ENCODE data around the gene SPATS2L. TPM values are rescaled to one million over a fixed set of nuclear protein-coding genes. Genes with fewer than 3 reads are reported as not detected.
A peak's percentile ranks its signal among the peaks of the same experiment; 100 is the strongest.

SPATS2L gene
- total RNA-seq, 2 experiments from 2014 or later, result 53.9 to 56.7 TPM

DNA sequence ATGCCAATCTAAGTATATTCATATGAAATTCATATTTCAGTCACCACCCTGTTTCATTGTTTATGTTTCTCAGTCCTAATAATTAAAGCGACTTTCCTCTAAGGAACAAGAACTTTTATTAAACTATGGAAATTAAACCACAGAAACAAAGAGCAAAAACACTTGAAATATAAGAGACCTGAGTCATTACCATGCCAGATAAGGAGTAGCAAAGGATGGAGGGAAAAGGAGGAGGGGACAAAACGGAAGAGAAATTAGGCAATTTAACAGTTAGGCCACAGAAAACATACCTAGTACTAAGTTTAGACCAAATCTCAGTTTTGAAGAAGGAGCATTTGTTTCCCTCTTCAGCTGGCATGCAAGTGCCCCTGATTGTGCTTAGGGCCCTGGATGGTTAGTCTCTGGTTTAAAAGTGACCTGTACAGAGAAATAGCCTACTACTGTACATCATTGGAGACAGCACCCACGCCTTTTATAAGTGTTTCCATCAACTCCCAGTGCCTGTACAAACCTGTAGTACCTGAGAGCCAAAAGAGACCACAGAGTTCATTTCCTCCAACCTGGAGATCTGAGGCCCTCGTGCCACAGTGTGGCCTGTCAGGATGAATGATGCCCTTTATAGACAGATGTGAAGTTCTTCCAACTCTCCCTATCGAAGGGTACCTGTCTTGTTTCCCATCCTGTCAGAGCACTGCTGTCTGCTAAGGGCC, 74.5 kb downstream of the SPATS2L start:
- ChIA-PET CTCF (no interaction called here), POLR2A (no interaction called here)
- H3K27me3 Mint-ChIP-seq, result no peaks in the 10 kb centered on the region
- DNase-seq, result no peak
- peaks cover 81% of the 10 kb centered on the region for H3K4me1 Mint-ChIP-seq
- peaks cover 5% of the 10 kb centered on the region for H3K9me3 Mint-ChIP-seq
- no peak overlapping the region for H3K4me3 Mint-ChIP-seq
- peak overlapping the region; percentile 60 for H3K27ac Mint-ChIP-seq
- H3K36me3 Mint-ChIP-seq (ENCODE audit: low read depth), result peaks cover 16% of the 10 kb centered on the region

DNA sequence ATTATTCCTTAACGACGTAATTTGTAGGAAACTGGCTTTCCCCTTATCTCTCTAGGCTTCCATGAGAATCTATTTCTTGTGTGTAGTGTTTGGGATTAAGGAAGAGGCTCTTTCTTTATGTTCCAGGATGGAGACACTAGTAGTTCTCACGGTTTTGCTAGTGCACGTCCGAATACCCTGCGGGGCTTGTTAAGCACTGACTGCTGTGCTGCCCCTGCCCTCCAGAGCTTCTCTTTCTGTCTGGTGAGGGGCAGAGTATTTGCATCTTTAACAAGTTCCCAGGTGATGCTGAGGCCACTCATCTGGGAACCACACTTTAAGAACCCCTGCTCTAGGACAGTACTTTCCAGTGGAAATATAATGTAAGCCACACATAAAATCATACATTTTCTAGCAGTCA, 76.4 kb downstream of the SPATS2L start:
- Mint-ChIP-seq H3K27ac (peak overlapping the region; percentile 97), H3K4me3 (no peak overlapping the region), H3K27me3 (no peaks in the 10 kb centered on the region), H3K36me3 (ENCODE audit: low read depth) (peaks cover 26% of the 10 kb centered on the region), H3K9me3 (peaks cover 5% of the 10 kb centered on the region), H3K4me1 (peaks cover 64% of the 10 kb centered on the region)
- ChIA-PET POLR2A (no interaction called here), CTCF (interaction anchor here (1.4 to 1.6 kb wide), 2 partner anchors 8 to 24 kb away, joined by 4 to 5 read pairs; no protein-coding TSS in a partner anchor)
- no peak for DNase-seq

DNA sequence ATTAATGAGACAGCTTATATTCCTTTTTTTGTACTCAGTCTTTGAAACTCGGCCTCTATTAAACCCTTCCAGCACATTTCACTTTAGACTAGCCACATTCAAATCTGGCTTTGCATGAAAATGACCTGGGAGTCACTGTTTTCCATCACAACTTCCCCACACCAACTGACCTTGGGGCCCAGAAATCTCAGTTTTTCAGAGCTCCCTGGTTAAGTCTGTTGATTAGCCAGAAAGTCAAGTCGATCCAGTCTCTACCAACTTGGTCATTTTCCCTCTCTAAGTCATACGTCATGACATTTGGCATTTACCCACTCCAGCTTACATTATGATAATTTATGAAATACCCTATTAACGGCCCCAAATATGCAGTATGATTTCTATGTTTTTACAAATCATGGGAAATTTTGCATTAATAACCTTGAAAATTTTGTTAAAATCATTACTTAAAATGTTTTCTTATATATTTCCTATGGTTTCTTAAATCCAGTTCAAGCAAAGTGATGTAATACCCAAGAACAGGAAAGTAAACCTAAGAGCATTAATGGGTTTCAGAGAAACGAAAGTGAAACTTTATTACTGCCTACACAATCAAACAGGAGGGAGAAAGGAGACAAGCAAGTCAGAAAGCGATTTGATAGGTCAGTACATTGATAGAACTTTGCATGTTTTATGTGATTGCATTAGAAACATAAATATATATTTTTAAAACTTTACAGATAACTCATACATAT, 77.1 kb downstream of the SPATS2L start:
- Mint-ChIP-seq H3K27me3 (no peaks in the 10 kb centered on the region), H3K36me3 (ENCODE audit: low read depth) (peaks cover 31% of the 10 kb centered on the region), H3K9me3 (peaks cover 5% of the 10 kb centered on the region), H3K27ac (peak overlapping the region; percentile 97), H3K4me1 (peaks cover 58% of the 10 kb centered on the region), H3K4me3 (peak overlapping the region; percentile 54)
- ChIA-PET CTCF (interaction anchor here (1.0 to 1.6 kb wide), 3 partner anchors 9 to 32 kb away, joined by 3 to 5 read pairs (median 4); no protein-coding TSS in a partner anchor), POLR2A (no interaction called here)
- no peak for DNase-seq

DNA sequence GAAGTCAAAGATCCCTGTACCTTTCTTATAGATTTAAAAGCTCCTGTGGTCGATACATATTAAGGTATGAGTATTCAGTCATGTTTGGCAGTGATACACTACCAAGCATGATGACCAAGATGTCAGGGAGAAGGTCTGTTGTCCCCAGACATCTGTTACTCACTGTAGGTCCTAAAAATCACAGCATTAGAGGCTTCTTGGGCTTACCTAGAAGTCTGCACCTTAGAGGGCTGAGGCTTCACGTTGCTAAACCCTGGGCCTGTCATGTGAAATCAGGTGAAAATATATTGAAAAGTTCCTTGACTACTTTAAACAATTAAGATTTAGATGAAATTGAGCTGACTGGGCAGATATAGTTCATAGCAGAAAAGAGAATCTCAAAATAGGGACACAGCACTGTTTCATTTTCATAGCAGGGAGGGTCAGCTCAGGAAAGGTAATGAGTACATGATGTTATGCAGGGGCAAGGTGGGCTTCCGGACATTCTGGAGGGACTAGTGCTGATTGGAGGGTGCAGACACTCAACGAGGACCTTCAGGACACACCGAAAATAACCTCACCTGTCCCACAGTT, 78.7 kb downstream of the SPATS2L start:
- H3K36me3 Mint-ChIP-seq (ENCODE audit: low read depth), result peaks cover 45% of the 10 kb centered on the region
- H3K4me1 Mint-ChIP-seq, result peaks cover 44% of the 10 kb centered on the region
- DNase-seq, result no peak
- H3K9me3 Mint-ChIP-seq, result peaks cover 5% of the 10 kb centered on the region
- H3K27me3 Mint-ChIP-seq, result no peaks in the 10 kb centered on the region
- peak overlapping the region; percentile 88 for H3K27ac Mint-ChIP-seq
- ChIA-PET CTCF (interaction anchor here (0.9 to 1.3 kb wide), 3 partner anchors 10 to 13 kb away, joined by 3 to 5 read pairs (median 3); no protein-coding TSS in a partner anchor), POLR2A (no interaction called here)
- H3K4me3 Mint-ChIP-seq, result peak overlapping the region; percentile 67

DNA sequence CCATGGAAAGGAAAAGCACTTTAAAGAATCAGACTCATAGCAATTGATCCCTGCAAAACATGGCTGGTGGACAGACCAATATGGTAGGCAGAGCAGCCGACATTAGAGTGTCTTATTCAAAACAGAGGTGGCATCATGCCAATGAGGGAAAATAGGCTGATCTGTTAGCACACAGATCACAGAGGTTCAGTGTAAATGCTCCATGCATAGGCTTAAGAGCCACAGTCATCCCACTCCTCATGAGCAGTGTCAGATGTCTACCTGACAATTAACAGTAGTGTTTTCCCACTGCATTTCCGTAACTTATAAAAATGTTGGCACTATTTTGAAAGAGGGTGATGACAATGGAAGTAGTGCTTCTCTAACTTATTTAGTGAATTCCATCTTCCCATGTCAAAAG, 86.7 kb downstream of the SPATS2L start:
- H3K4me1 Mint-ChIP-seq, result peaks cover 4% of the 10 kb centered on the region
- no peak for DNase-seq
- H3K27me3 Mint-ChIP-seq, result no peaks in the 10 kb centered on the region
- no peak overlapping the region for H3K27ac Mint-ChIP-seq
- ChIA-PET POLR2A (interaction anchor here (0.6 kb wide), 1 partner anchor 320 kb away, joined by 4 read pairs; no protein-coding TSS in a partner anchor), CTCF (interaction anchor here (1.4 kb wide), 1 partner anchor 11 kb away, joined by 4 read pairs; no protein-coding TSS in a partner anchor)
- peaks cover 2% of the 10 kb centered on the region for H3K9me3 Mint-ChIP-seq
- H3K4me3 Mint-ChIP-seq, result no peak overlapping the region
- H3K36me3 Mint-ChIP-seq (ENCODE audit: low read depth), result peaks cover 49% of the 10 kb centered on the region

DNA sequence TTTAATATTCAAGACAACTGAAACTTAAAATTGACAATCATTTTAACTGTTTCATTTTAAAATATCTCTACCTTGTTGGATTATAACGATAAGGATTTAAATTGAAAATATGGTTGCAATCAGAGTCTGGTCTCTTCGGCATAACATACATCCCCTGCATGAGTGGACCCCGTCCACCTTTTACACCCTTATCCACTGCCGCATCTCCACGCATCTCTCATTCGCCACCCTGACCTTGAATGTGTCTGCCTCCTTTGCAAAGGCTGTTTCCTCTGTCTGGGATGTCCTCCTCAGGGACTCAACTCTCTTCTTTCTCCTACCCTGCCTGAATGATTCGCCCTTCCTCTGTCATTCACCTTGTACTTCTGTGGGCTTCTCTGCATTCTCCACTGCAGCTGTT, 87.6 kb downstream of the SPATS2L start:
- ChIA-PET CTCF (interaction anchor here (0.6 to 2.5 kb wide), 3 partner anchors 10 to 62 kb away, joined by 3 to 7 read pairs (median 4); no protein-coding TSS in a partner anchor), POLR2A (no interaction called here)
- H3K4me3 Mint-ChIP-seq, result no peak overlapping the region
- peaks cover 4% of the 10 kb centered on the region for H3K4me1 Mint-ChIP-seq
- no peak for DNase-seq
- H3K36me3 Mint-ChIP-seq (ENCODE audit: low read depth), result peaks cover 45% of the 10 kb centered on the region
- H3K27ac Mint-ChIP-seq, result no peak overlapping the region
- peaks cover 2% of the 10 kb centered on the region for H3K9me3 Mint-ChIP-seq
- H3K27me3 Mint-ChIP-seq, result no peaks in the 10 kb centered on the region

DNA sequence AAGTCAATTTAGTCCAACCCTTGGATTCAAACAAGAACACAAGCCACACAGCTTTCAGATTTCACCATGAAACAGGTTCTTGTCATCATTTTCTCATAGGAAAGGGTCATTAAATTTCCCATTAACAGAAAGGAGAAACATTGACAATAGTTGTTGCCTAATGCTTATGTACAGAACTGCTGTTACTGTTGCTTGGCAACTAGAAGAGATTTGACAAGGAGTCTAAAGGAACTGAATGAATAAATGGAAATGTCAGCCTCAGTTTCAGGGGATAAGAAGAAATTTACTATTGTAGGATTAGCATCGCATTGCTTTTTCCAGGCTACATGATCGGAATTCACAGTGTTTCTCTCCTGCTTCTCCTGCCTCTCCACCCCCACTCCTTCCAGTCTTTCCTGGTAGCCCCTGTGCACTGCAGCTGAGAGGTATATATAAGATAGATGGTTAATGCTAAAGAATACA, 90.3 kb downstream of the SPATS2L start:
- Mint-ChIP-seq H3K4me1 (peaks cover 4% of the 10 kb centered on the region), H3K27me3 (no peaks in the 10 kb centered on the region), H3K4me3 (no peak overlapping the region), H3K27ac (no peak overlapping the region), H3K9me3 (peaks cover 2% of the 10 kb centered on the region), H3K36me3 (ENCODE audit: low read depth) (peaks cover 35% of the 10 kb centered on the region)
- DNase-seq, result no peak
- ChIA-PET CTCF (interaction anchor here (2.3 kb wide), 1 partner anchor 9 kb away, joined by 9 read pairs; no protein-coding TSS in a partner anchor), POLR2A (no interaction called here)

DNA sequence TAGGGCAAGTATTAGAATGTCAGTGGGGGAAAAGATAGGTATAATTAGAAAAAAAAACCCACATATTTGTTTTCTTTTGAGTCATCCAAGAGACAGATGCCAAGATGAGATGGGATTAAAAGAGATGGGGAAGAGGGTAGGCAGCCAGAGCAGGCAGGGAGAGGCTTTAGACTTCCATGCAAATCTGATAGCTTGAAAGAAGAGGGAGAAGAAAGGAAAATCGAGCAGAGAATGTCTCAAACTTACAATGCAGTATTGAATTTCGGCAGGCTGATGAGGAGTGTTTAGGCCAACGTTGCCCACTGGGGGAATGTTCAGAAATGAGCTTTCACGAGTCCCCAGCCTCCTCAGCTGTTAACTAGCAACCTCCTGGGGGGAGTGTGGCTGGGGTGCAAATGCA, 91.3 kb downstream of the SPATS2L start:
- Mint-ChIP-seq H3K9me3 (no peaks in the 10 kb centered on the region), H3K27me3 (no peaks in the 10 kb centered on the region), H3K27ac (no peak overlapping the region), H3K4me3 (no peak overlapping the region), H3K4me1 (peaks cover 4% of the 10 kb centered on the region), H3K36me3 (ENCODE audit: low read depth) (peaks cover 30% of the 10 kb centered on the region)
- ChIA-PET CTCF (interaction anchor here (1.1 to 1.6 kb wide), 2 partner anchors 9 to 88 kb away, joined by 3 read pairs; no protein-coding TSS in a partner anchor), POLR2A (interaction anchor here (0.6 kb wide), 1 partner anchor 36 kb away, joined by 3 read pairs; no protein-coding TSS in a partner anchor)
- DNase-seq, result no peak

DNA sequence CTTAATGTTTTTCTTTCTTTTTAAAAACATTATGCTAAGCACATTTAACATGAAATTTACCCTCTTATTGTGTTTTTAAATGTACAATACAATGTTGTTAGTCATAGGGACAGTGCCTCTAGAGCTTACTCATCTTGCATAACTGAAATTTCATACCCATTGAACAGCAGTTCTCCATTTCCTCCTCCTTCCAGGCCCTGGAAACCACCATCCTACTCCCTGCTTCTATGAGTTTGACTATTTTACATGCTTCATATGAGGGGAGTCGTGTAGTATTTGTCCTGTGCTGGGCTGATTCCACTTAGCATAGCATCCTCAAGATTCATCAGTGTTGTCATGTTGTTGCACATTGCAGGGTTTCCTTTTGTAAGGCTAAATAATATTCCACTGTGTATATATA, 92.6 kb downstream of the SPATS2L start:
- ChIA-PET POLR2A (no interaction called here), CTCF (interaction anchor here (1.6 kb wide), 1 partner anchor 89 kb away, joined by 3 read pairs; no protein-coding TSS in a partner anchor)
- Mint-ChIP-seq H3K9me3 (no peaks in the 10 kb centered on the region), H3K4me1 (peaks cover 4% of the 10 kb centered on the region), H3K27ac (no peak overlapping the region), H3K4me3 (no peak overlapping the region), H3K27me3 (no peaks in the 10 kb centered on the region), H3K36me3 (ENCODE audit: low read depth) (peaks cover 32% of the 10 kb centered on the region)
- no peak for DNase-seq

DNA sequence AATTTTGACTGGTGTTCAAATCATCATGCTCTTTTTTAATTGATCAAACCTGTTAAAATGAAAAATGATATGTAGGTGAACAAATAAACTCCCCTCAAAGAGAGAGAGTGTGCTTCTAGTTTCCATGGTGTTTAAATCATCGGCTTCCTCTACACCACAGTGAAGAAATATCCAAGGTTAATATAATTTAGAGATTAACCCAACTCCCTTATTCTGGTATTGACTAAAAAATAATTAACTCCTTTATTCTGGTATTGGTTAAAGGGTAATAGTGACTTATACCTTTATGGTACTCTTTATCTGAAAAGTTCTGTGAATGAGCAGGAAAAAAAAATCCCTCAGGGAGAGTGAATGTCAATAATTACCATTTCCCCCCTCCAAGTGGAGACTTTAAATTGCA, 93.1 kb downstream of the SPATS2L start:
- DNase-seq, result no peak
- Mint-ChIP-seq H3K36me3 (ENCODE audit: low read depth) (peaks cover 31% of the 10 kb centered on the region), H3K9me3 (no peaks in the 10 kb centered on the region), H3K27me3 (no peaks in the 10 kb centered on the region), H3K4me1 (peaks cover 4% of the 10 kb centered on the region), H3K4me3 (no peak overlapping the region), H3K27ac (no peak overlapping the region)
- POLR2A ChIA-PET, result no interaction called here
- CTCF ChIA-PET, result no interaction called here

DNA sequence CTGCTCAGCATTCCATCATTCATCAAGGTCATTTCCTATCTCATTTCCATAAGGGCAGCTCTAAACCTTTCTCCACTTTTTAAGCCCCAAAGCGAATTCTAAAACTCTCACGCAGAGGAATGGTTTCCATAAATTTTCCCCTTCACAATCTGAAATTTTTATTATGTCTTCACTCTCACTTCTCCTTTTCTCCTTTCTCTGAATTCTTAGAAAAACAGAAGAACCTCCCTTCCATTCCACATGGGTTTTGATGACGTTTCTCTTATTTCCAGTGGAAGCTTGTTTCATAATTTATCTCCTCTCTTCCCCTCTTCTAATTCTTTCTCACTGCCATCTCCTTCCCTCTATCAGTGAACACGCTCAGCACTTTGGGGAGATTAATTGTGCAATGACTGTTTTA, 97.3 kb downstream of the SPATS2L start:
- no peak for DNase-seq
- Mint-ChIP-seq H3K27me3 (no peaks in the 10 kb centered on the region), H3K4me1 (peaks cover 35% of the 10 kb centered on the region), H3K27ac (no peak overlapping the region), H3K4me3 (no peak overlapping the region), H3K9me3 (no peaks in the 10 kb centered on the region), H3K36me3 (ENCODE audit: low read depth) (peaks cover 41% of the 10 kb centered on the region)
- ChIA-PET POLR2A (no interaction called here), CTCF (interaction anchor here (0.6 to 1.3 kb wide), 2 partner anchors 11 to 75 kb away, joined by 3 to 4 read pairs; no protein-coding TSS in a partner anchor)

DNA sequence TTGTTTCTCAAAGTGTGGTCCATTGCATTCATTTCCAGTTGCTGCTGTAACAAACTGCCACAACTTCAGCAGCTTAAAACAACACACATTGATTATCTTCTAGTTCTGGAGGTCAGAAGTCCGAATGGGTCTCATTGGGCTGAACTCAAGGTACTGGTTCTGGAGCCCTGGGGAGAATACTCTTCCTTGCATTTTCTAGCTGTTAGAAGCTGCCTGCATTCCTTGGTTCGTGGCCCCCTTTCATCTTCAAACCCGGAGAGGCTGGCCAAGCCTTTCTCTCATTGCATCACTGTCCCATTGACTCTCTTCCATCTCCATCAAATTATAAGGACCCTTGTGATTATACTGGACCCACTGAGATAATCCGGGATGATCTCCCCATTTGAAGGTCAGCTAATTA, 98.1 kb downstream of the SPATS2L start:
- ChIA-PET POLR2A (no interaction called here), CTCF (interaction anchor here (1.3 to 4.0 kb wide), 3 partner anchors 9 to 14 kb away, joined by 4 to 11 read pairs (median 9); no protein-coding TSS in a partner anchor)

More for the DNA sequence above, 98.1 kb downstream of the SPATS2L start:
- Mint-ChIP-seq H3K27me3 (no peaks in the 10 kb centered on the region), H3K36me3 (ENCODE audit: low read depth) (peaks cover 34% of the 10 kb centered on the region), H3K4me1 (peaks cover 39% of the 10 kb centered on the region), H3K4me3 (no peak overlapping the region), H3K27ac (no peak overlapping the region), H3K9me3 (no peaks in the 10 kb centered on the region)
- DNase-seq, result no peak

Measured in activated CD4-positive, alpha-beta T cell treated with anti-CD3 and anti-CD28 coated beads, Interleukin-2, amount 10 ng/mL, durations not matched to agents 7 days and 5 days (primary cell).